Progenitor cell of endocrine pancreas (in vitro differentiated cells): Measurements from ENCODE around the gene TCAF1. TPM values are rescaled to one million over a fixed set of nuclear protein-coding genes. Genes with fewer than 3 reads are reported as not detected.
"Not testable (repeated sequence)": the region's sequence is repeated elsewhere in the genome, so short reads cannot be mapped to it uniquely, and the experiment has no call there.

Source experiments
- DNase-seq: peaks from one replicate; pipeline ENCODE4 v3.0.0; 2021; ENCODE audit warnings: low spot score; ENCODE audit not compliant: unreplicated experiment
- H3K27ac Mint-ChIP-seq: 2 replicates; pipeline ENCODE4 v1.8.0; 2021; ENCODE audit warnings: mild to moderate bottlenecking, moderate library complexity, mixed read lengths
- H3K27me3 Mint-ChIP-seq: 2 replicates; pipeline ENCODE4 v1.8.0; 2021; ENCODE audit warnings: mixed read lengths
- H3K36me3 Mint-ChIP-seq: 2 replicates; pipeline ENCODE4 v1.8.0; 2022; ENCODE audit warnings: mixed read lengths; ENCODE audit not compliant: insufficient read depth
- H3K4me1 Mint-ChIP-seq: 2 replicates; pipeline ENCODE4 v1.8.0; 2021; ENCODE audit warnings: low read depth, mixed read lengths
- H3K4me3 Mint-ChIP-seq: 2 replicates; pipeline ENCODE4 v1.8.0; 2021; ENCODE audit warnings: low read depth, mild to moderate bottlenecking, moderate library complexity, mixed read lengths
- H3K9me3 Mint-ChIP-seq: 2 replicates; pipeline ENCODE4 v1.8.0; 2021; ENCODE audit warnings: low read depth, mixed read lengths
- CTCF ChIP-seq: fragments of 200-600 bp; sonication (generic); IDR thresholded peaks from one replicate; pipeline ENCODE4 v1.5.0; 2021; ENCODE audit warnings: antibody characterized with exemption, mild to moderate bottlenecking; ENCODE audit not compliant: unreplicated experiment
- total RNA-seq: library from RNA; stranded (reverse); gene quantifications from 2 replicates; pipeline ENCODE4 v1.2.1, GENCODE V29; 2021

TCAF1 gene
- total RNA-seq, 1 donor from 2014 or later = 112 TPM

GRCh38 chr7:143848192-143848591 is 53.8 kb downstream of the TCAF1 start:
- Mint-ChIP-seq H3K9me3 (peaks cover 4% of the 10 kb centered on the region), H3K4me1 (no peaks in the 10 kb centered on the region)

GRCh38 chr7:143846692-143847091 is 55.3 kb downstream of the TCAF1 start:
- Mint-ChIP-seq H3K36me3 (peaks cover 1% of the 10 kb centered on the region), H3K4me1 (no peaks in the 10 kb centered on the region), H3K4me3 (no peak overlapping the region), H3K9me3 (peaks cover 4% of the 10 kb centered on the region), H3K27ac (no peak overlapping the region), H3K27me3 (no peaks in the 10 kb centered on the region)
- no peak for DNase-seq
- no peak for TF ChIP-seq CTCF

More at GRCh38 chr7:143848192-143848591, 53.8 kb downstream of the TCAF1 start:
- Mint-ChIP-seq H3K4me3 (no peak overlapping the region), H3K27ac (no peak overlapping the region), H3K27me3 (no peaks in the 10 kb centered on the region), H3K36me3 (peaks cover 2% of the 10 kb centered on the region)
- DNase-seq = no peak
- no peak for TF ChIP-seq CTCF

- not testable (repeated sequence) for H3K9me3 Mint-ChIP-seq, H3K4me1 Mint-ChIP-seq, H3K36me3 Mint-ChIP-seq, DNase-seq, H3K27me3 Mint-ChIP-seq, H3K4me3 Mint-ChIP-seq, H3K27ac Mint-ChIP-seq
These were observed 60.3 kb downstream of the TCAF1 start for GRCh38 chr7:143841696-143842095.

- not testable (repeated sequence) for H3K36me3 Mint-ChIP-seq, H3K4me3 Mint-ChIP-seq, DNase-seq, H3K4me1 Mint-ChIP-seq, H3K27me3 Mint-ChIP-seq, H3K9me3 Mint-ChIP-seq, H3K27ac Mint-ChIP-seq
These were observed 61.9 kb downstream of the TCAF1 start for GRCh38 chr7:143840062-143840461.

GRCh38 chr7:143837223-143837622 is 64.8 kb downstream of the TCAF1 start:
- not testable (repeated sequence) for H3K27ac Mint-ChIP-seq, H3K36me3 Mint-ChIP-seq, H3K4me3 Mint-ChIP-seq, H3K9me3 Mint-ChIP-seq, H3K4me1 Mint-ChIP-seq, H3K27me3 Mint-ChIP-seq
- peak; percentile 96 for DNase-seq
- TF ChIP-seq CTCF = peak; percentile 60

GRCh38 chr7:143836622-143837021 is 65.4 kb downstream of the TCAF1 start:
- peak overlapping the region; percentile 70 for H3K4me3 Mint-ChIP-seq
- not testable (repeated sequence) for H3K4me1 Mint-ChIP-seq, H3K27ac Mint-ChIP-seq, H3K36me3 Mint-ChIP-seq, H3K9me3 Mint-ChIP-seq, H3K27me3 Mint-ChIP-seq
- DNase-seq = peak; percentile 91

- DNase-seq, H3K27ac Mint-ChIP-seq, H3K9me3 Mint-ChIP-seq, H3K4me1 Mint-ChIP-seq, H3K36me3 Mint-ChIP-seq, H3K27me3 Mint-ChIP-seq: not testable (repeated sequence)
- H3K4me3 Mint-ChIP-seq = peak overlapping the region; percentile 70
These were observed 65.9 kb downstream of the TCAF1 start for GRCh38 chr7:143836088-143836487.

GRCh38 chr7:143826578-143826977 is 75.4 kb downstream of the TCAF1 start:
- H3K27ac Mint-ChIP-seq, DNase-seq, H3K36me3 Mint-ChIP-seq, H3K4me3 Mint-ChIP-seq, H3K9me3 Mint-ChIP-seq, H3K27me3 Mint-ChIP-seq, H3K4me1 Mint-ChIP-seq: not testable (repeated sequence)

- not testable (repeated sequence) for H3K4me3 Mint-ChIP-seq, H3K36me3 Mint-ChIP-seq, H3K27me3 Mint-ChIP-seq, H3K9me3 Mint-ChIP-seq, DNase-seq, H3K27ac Mint-ChIP-seq, H3K4me1 Mint-ChIP-seq
These were observed 77.5 kb downstream of the TCAF1 start for GRCh38 chr7:143824295-143825135.

GRCh38 chr7:143823634-143824294 is 78.2 kb downstream of the TCAF1 start:
- not testable (repeated sequence) for DNase-seq, H3K9me3 Mint-ChIP-seq, H3K4me3 Mint-ChIP-seq, H3K27ac Mint-ChIP-seq, H3K27me3 Mint-ChIP-seq, H3K4me1 Mint-ChIP-seq, H3K36me3 Mint-ChIP-seq
